Vagina (tissue), 2 donors: Measurements from ENCODE around the gene SLC1A2. TPM values are rescaled to one million over a fixed set of nuclear protein-coding genes. Genes with fewer than 3 reads are reported as not detected.

ENCODE experiments used
- DNase-seq, 2 donors: peaks; one replicate each; pipeline ENCODE4 v3.0.0-alpha.2; 2017; ENCODE audit errors: extremely low spot score in 2 of 2
- H3K27ac ChIP-seq: fragments of 200-600 bp; sonication (generic); one replicate; pipeline ENCODE4 v1.5.1; 2019
- H3K27me3 ChIP-seq: fragments of 200-600 bp; sonication (generic); one replicate; pipeline ENCODE4 v1.5.1; 2019
- H3K36me3 ChIP-seq, 2 donors: fragments of 200-600 bp; sonication (generic); one replicate each; pipeline ENCODE4 v1.5.1; 2017 to 2019
- H3K4me1 ChIP-seq: fragments of 200-600 bp; sonication (generic); one replicate; pipeline ENCODE4 v1.5.1; 2019
- H3K4me3 ChIP-seq, 2 donors: fragments of 200-600 bp; sonication (generic); 1 replicate in 1 of 2; 2 replicates in 1 of 2; pipeline ENCODE4 v1.5.1; 2016 to 2019
- H3K9me3 ChIP-seq: fragments of 200-600 bp; sonication (generic); one replicate; pipeline ENCODE4 v1.5.1; 2019
- CTCF ChIP-seq, 3 experiments: fragments of 450-650 bp in 2 of 3; fragments of 200-600 bp in 1 of 3; sonication (generic) in 1 of 3; IDR thresholded peaks; one replicate each; pipeline ENCODE4 v1.5.1; 2017 to 2019; ENCODE audit warnings: antibody characterized with exemption in 3 of 3, mild to moderate bottlenecking in 2 of 3, moderate library complexity in 2 of 3
- POLR2A ChIP-seq, 2 donors: fragments of 450-650 bp; IDR thresholded peaks; one replicate each; pipeline ENCODE4 v1.6.1; 2017; ENCODE audit warnings: antibody characterized with exemption in 2 of 2, mild to moderate bottlenecking in 2 of 2, moderate library complexity in 2 of 2
- POLR2AphosphoS5 ChIP-seq, 2 donors: sonication (generic); formaldehyde crosslinking; IDR thresholded peaks; one replicate each; pipeline ENCODE4 v1.9.0; 2017; ENCODE audit warnings: antibody characterized with exemption in 2 of 2, mild to moderate bottlenecking in 2 of 2, low read depth in 1 of 2; ENCODE audit not compliant: insufficient read depth in 1 of 2
- intact Hi-C: fragments of 100-400 bp; cut with DNase I; formaldehyde crosslinking; loops from one replicate; pipeline ENCODE4 v1.15.1; 2023
- total RNA-seq: library from RNA; depleted of rRNA; stranded (reverse); fragments of >200 nt; gene quantifications from one replicate; pipeline ENCODE4 v1.2.3, GENCODE V29; 2016

SLC1A2 gene
- total RNA-seq, 1 donor from 2014 or later = 4.7 TPM

GRCh38 chr11:35357923-35358322 lies 61.4 kb downstream of the SLC1A2 start:
- DNase-seq = no peak
- Histone ChIP-seq H3K4me3 (no peak overlapping the region), H3K4me1 (peaks cover 22% of the 10 kb centered on the region), H3K27ac (no peak overlapping the region), H3K27me3 (no peaks in the 10 kb centered on the region), H3K36me3 (no peaks in the 10 kb centered on the region), H3K9me3 (no peaks in the 10 kb centered on the region)
- intact Hi-C loops = no loop called here
- TF ChIP-seq POLR2A (IDR thresholded peaks at IDR 0.05) = no peak
- no peak for TF ChIP-seq POLR2AphosphoS5 (IDR thresholded peaks at IDR 0.05; ENCODE audit: insufficient read depth in 1 of 2, low read depth in 1 of 2)
- no peak for TF ChIP-seq CTCF (IDR thresholded peaks at IDR 0.05)

GRCh38 chr11:35355102-35355749 lies 64.1 kb downstream of the SLC1A2 start:
- no peak for DNase-seq
- Histone ChIP-seq H3K4me1 (peaks cover 13% of the 10 kb centered on the region), H3K27me3 (no peaks in the 10 kb centered on the region), H3K4me3 (no peak overlapping the region), H3K36me3 (no peaks in the 10 kb centered on the region), H3K27ac (no peak overlapping the region), H3K9me3 (no peaks in the 10 kb centered on the region)
- intact Hi-C loops = no loop called here
- TF ChIP-seq POLR2AphosphoS5 (IDR thresholded peaks at IDR 0.05; ENCODE audit: insufficient read depth in 1 of 2, low read depth in 1 of 2) = no peak

- Histone ChIP-seq H3K9me3 (no peaks in the 10 kb centered on the region), H3K4me3 (no peak overlapping the region), H3K27me3 (no peaks in the 10 kb centered on the region), H3K36me3 (no peaks in the 10 kb centered on the region), H3K4me1 (peaks cover 9% of the 10 kb centered on the region), H3K27ac (no peak overlapping the region)
- intact Hi-C loops = no loop called here
- DNase-seq = no peak
- TF ChIP-seq CTCF (IDR thresholded peaks at IDR 0.05) (no peak), POLR2AphosphoS5 (IDR thresholded peaks at IDR 0.05; ENCODE audit: insufficient read depth in 1 of 2, low read depth in 1 of 2) (no peak), POLR2A (IDR thresholded peaks at IDR 0.05) (no peak)
Measured at GRCh38 chr11:35354644-35355043, 64.7 kb downstream of the SLC1A2 start.

GRCh38 chr11:35352077-35352888 lies 67.1 kb downstream of the SLC1A2 start:
- no peak overlapping the region for H3K4me3 ChIP-seq
- intact Hi-C loops = no loop called here
- H3K27ac ChIP-seq = no peak overlapping the region
- peaks cover 7% of the 10 kb centered on the region for H3K4me1 ChIP-seq
- no peaks in the 10 kb centered on the region for H3K27me3 ChIP-seq
- TF ChIP-seq CTCF (IDR thresholded peaks at IDR 0.05) (no peak), POLR2AphosphoS5 (IDR thresholded peaks at IDR 0.05; ENCODE audit: insufficient read depth in 1 of 2, low read depth in 1 of 2) (no peak), POLR2A (IDR thresholded peaks at IDR 0.05) (no peak)
- no peak for DNase-seq
- H3K36me3 ChIP-seq = no peaks in the 10 kb centered on the region
- H3K9me3 ChIP-seq = no peaks in the 10 kb centered on the region

- Histone ChIP-seq H3K9me3 (no peaks in the 10 kb centered on the region), H3K36me3 (no peaks in the 10 kb centered on the region), H3K27ac (no peak overlapping the region), H3K4me1 (peaks cover 19% of the 10 kb centered on the region), H3K27me3 (no peaks in the 10 kb centered on the region), H3K4me3 (no peak overlapping the region)
- no peak for TF ChIP-seq CTCF (IDR thresholded peaks at IDR 0.05)
- TF ChIP-seq POLR2AphosphoS5 (IDR thresholded peaks at IDR 0.05; ENCODE audit: insufficient read depth in 1 of 2, low read depth in 1 of 2) = no peak
- no peak for TF ChIP-seq POLR2A (IDR thresholded peaks at IDR 0.05)
- DNase-seq = no peak
- intact Hi-C loops = no loop called here
Measured at GRCh38 chr11:35349897-35350296, 69.5 kb downstream of the SLC1A2 start.
